ENCODE results near the gene EHD2. TPM values are rescaled to one million over a fixed set of nuclear protein-coding genes. Genes with fewer than 3 reads are reported as not detected.
A peak's percentile ranks its signal among the peaks of the same experiment; 100 is the strongest.

EHD2 gene
- total RNA-seq, 1 donor from 2014 or later = 0.49 TPM

DNA sequence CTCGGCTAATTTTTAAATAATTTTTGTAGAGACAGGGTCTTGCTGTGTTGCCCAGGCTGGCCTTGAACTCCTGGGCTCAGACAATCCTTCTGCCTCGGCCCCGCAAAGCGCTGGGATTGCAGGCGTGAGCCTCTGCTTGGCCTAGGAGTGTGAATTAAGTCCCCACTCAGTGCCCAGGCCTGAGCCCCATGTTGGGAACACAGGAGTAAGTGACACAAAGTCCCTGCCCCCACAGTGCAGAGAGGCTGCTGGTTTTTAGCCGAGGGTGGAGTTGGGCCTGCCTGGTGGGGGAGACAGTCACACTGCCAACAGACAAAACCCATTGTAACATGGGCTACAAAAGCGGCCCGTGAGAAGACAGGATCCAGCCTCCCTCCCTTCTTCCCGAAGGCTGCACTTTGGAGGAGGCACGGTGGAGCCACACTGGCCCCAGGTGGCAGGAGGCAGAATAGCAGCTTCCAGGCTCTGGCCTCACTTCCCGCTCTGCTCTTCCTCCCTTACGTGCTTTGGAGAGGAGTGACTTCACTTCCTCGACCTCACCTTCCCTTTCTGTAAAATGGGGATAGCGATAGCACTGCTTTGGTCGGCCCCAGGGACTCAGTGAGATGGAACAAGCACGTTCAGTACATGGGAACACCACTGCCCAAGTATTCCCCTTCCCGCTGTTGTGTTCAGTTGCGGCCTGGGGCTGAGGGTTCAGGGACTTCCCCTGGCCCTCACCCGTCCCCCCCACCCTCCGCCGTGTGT lies 15.2 kb upstream of the EHD2 start:
- H3K4me1 Mint-ChIP-seq = no peaks in the 10 kb centered on the region
- peaks cover 15% of the 10 kb centered on the region for H3K36me3 Mint-ChIP-seq (ENCODE audit: low read depth)
- intact Hi-C loops (cut with micrococcal nuclease) = loop anchor here (1.0 to 5.0 kb wide), 2 partner anchors 96 to 262 kb away; no protein-coding TSS in a partner anchor
- no peaks in the 10 kb centered on the region for H3K9me3 Mint-ChIP-seq
- no peak overlapping the region for H3K4me3 Mint-ChIP-seq
- DNase-seq = peak; percentile 87
- no peaks in the 10 kb centered on the region for H3K27me3 Mint-ChIP-seq
- H3K27ac Mint-ChIP-seq = no peak overlapping the region

DNA sequence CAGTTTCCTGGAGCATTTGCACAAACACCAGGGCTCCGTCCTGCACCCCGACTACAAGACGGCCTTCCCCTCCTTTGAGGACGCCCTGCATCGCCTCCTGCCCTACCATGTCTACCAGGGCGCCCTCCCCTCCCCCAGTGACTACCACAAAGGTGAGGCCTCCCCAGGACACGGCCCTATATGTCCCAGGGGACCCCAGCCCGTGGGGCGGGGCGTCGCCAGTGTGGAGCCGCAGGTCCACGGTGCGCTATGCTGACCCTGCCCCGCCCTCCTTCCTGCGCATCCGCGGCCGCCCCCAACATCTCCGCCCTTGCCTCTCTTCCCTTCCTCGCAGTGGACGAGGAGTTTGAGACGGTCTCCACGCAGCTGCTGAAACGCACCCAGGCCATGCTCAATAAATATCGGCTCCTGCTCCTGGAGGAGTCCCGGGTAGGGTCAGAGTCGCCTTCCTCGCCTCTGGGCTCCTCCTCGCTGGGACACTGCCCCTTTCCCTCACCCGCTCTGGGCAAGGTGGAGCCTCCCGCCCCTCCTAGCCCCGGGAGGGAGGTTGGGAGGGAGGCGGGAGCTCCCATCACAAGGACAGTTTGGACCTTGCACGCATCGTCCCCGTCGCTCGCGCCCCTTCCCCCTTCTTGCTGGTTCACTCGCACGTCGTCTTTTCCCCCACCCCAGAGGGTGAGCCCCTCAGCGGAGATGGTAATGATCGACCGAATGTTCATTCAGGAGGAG lies 14.4 kb upstream of the EHD2 start:
- Mint-ChIP-seq H3K27me3 (no peaks in the 10 kb centered on the region), H3K27ac (no peak overlapping the region), H3K36me3 (ENCODE audit: low read depth) (peaks cover 14% of the 10 kb centered on the region), H3K9me3 (no peaks in the 10 kb centered on the region), H3K4me1 (no peaks in the 10 kb centered on the region), H3K4me3 (no peak overlapping the region)
- DNase-seq = no peak
- intact Hi-C loops (cut with micrococcal nuclease) = loop anchor here (1.0 to 5.0 kb wide), 2 partner anchors 96 to 262 kb away; no protein-coding TSS in a partner anchor

DNA sequence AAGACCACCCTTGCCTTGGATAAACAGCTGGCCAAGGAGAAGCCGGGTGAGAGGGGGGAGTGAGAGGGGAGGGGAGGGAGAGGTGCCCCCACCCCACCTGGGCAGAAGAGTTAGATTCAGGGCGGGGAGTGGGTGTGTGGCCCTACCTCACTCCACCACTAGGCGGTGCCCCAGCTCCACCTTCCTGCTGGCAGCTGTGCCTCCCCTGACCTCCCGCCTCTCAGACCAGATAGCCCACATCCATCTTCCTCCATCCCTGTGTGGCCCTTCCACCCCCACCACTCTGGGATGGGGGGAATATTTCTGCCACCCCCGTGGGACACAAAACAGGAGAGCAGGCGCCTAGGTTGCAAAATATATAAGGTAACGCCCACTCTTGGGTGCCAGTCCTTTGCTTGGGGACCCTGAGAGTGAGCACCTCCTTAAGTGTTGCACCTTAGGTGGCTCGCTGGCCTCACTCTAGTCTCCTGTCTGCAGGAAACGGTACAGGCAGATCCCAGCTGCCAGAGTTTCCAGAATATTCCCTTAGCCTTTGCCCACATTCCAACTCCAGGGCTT lies 13.8 kb upstream of the EHD2 start:
- Mint-ChIP-seq H3K36me3 (ENCODE audit: low read depth) (peaks cover 17% of the 10 kb centered on the region), H3K4me1 (no peaks in the 10 kb centered on the region), H3K27ac (no peak overlapping the region), H3K4me3 (no peak overlapping the region), H3K9me3 (no peaks in the 10 kb centered on the region), H3K27me3 (no peaks in the 10 kb centered on the region)
- peak; percentile 86 for DNase-seq
- intact Hi-C loops (cut with micrococcal nuclease) = loop anchor here (5.0 kb wide), 1 partner anchor 97 kb away; no protein-coding TSS in a partner anchor

- Mint-ChIP-seq H3K36me3 (ENCODE audit: low read depth) (peaks cover 12% of the 10 kb centered on the region), H3K27ac (no peak overlapping the region), H3K4me3 (no peak overlapping the region), H3K4me1 (no peaks in the 10 kb centered on the region), H3K27me3 (no peaks in the 10 kb centered on the region), H3K9me3 (no peaks in the 10 kb centered on the region)
- intact Hi-C loops (cut with micrococcal nuclease) = loop anchor here (10.0 kb wide), 1 partner anchor 406 kb away; no protein-coding TSS in a partner anchor
- DNase-seq = no peak
Observed at GRCh38 chr19:47700934-47701716, 12.1 kb upstream of the EHD2 start.

DNA sequence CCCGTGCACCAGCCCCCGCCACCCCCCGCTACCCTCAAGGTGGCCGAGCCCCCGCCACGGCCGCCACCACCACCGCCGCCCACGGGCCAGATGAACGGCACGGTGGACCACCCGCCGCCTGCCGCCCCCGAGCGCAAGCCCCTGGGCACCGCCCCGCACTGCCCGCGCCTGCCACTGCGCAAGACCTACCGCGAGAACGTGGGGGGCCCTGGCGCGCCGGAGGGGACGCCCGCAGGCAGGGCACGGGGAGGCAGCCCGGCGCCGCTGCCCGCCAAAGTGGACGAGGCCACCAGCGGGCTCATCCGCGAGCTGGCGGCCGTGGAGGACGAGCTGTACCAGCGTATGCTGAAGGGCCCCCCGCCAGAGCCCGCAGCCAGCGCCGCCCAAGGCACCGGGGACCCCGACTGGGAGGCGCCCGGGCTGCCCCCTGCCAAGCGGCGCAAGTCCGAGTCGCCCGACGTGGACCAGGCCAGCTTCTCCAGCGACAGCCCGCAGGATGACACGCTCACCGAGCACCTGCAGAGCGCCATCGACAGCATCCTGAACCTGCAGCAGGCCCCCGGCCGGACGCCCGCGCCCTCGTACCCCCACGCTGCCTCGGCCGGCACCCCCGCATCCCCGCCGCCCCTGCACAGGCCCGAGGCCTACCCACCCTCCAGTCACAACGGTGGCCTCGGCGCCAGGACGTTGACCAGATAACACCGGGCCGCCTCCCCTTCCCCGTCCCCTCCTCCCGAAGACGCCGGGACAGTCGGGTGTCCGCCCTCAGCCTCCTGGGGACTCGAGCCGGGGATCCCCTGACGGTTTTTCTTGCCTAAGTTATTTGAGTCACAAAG lies 11.3 kb upstream of the EHD2 start:
- H3K36me3 Mint-ChIP-seq (ENCODE audit: low read depth) = peaks cover 12% of the 10 kb centered on the region
- DNase-seq = no peak
- no peaks in the 10 kb centered on the region for H3K9me3 Mint-ChIP-seq
- H3K4me1 Mint-ChIP-seq = peaks cover 2% of the 10 kb centered on the region
- no peaks in the 10 kb centered on the region for H3K27me3 Mint-ChIP-seq
- H3K4me3 Mint-ChIP-seq = no peak overlapping the region
- no peak overlapping the region for H3K27ac Mint-ChIP-seq
- intact Hi-C loops (cut with micrococcal nuclease) = loop anchor here (10.0 kb wide), 1 partner anchor 407 kb away; no protein-coding TSS in a partner anchor

DNA sequence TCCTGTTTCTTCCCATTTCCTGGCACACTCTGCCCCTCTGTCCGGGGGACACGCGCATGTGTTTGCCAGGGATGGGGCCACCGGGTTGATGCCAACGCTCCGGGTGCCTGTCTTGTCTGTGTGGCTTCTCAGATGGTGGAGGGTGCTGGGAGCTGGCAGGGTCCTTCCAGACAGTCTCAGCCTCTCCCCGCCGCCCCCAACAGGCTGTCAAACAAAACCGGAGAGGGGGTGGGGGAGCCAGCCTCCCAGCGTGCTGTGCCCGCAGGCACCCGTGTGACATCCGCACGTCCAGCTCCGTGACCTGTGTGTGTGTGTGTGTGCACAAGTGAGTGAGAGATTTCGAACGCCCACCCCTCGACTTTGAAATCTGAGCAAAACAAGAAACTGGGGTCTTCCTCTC lies 10.6 kb upstream of the EHD2 start:
- Mint-ChIP-seq H3K27me3 (no peaks in the 10 kb centered on the region), H3K27ac (no peak overlapping the region), H3K4me3 (no peak overlapping the region), H3K4me1 (peaks cover 7% of the 10 kb centered on the region), H3K9me3 (no peaks in the 10 kb centered on the region), H3K36me3 (ENCODE audit: low read depth) (peaks cover 12% of the 10 kb centered on the region)
- intact Hi-C loops (cut with micrococcal nuclease) = loop anchor here (10.0 kb wide), 1 partner anchor 408 kb away; no protein-coding TSS in a partner anchor
- no peak for DNase-seq

GRCh38 chr19:47703301-47703700 lies 9.9 kb upstream of the EHD2 start:
- DNase-seq = no peak
- Mint-ChIP-seq H3K36me3 (ENCODE audit: low read depth) (peaks cover 12% of the 10 kb centered on the region), H3K27me3 (no peaks in the 10 kb centered on the region), H3K27ac (no peak overlapping the region), H3K9me3 (no peaks in the 10 kb centered on the region), H3K4me1 (peaks cover 7% of the 10 kb centered on the region), H3K4me3 (no peak overlapping the region)
- intact Hi-C loops (cut with micrococcal nuclease) = loop anchor here (10.0 kb wide), 1 partner anchor 408 kb away; no protein-coding TSS in a partner anchor

DNA sequence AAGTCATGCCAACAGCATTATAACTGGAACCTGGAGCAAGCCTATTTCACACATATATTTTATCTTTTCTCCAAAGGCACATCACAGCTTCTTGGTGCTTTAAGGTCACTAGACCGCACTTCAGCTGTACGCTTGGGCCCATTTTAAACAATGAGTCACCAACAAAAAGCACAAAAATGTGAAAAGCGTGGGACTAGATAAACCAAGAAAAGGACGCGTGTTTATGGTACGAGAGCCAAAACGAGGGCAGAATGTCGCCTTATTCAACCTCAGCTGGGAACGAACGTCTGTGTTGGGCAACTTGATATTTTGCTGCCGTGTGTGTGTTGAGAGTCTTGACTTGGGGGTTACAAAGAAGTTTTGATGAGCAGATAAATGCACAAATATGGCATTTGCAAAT lies 9.2 kb upstream of the EHD2 start:
- H3K9me3 Mint-ChIP-seq = no peaks in the 10 kb centered on the region
- DNase-seq = no peak
- H3K4me3 Mint-ChIP-seq = no peak overlapping the region
- H3K27ac Mint-ChIP-seq = no peak overlapping the region
- intact Hi-C loops (cut with micrococcal nuclease) = loop anchor here (10.0 kb wide), 1 partner anchor 409 kb away; no protein-coding TSS in a partner anchor
- H3K27me3 Mint-ChIP-seq = no peaks in the 10 kb centered on the region
- peaks cover 7% of the 10 kb centered on the region for H3K4me1 Mint-ChIP-seq
- peaks cover 11% of the 10 kb centered on the region for H3K36me3 Mint-ChIP-seq (ENCODE audit: low read depth)

DNA sequence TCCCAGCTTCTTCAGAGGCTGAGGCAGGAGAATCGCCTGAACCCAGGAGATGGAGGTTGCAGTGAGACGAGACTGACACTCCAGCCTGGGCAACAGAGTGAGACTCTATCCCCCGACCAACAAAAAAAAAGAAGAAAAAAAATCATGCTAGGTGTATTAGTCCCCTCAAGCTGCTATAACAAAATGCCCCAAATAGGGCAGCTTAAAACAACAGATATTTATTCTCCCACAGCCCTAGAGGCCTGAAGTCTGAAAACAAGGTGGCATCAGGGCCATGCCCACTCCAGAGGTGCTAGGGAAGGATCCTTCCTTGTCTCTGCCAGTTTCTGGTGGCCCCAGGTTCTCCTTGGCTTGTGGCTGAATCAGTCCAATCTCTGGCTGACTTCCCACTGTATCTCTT lies 8.6 kb upstream of the EHD2 start:
- DNase-seq = no peak
- no peak overlapping the region for H3K27ac Mint-ChIP-seq
- H3K4me3 Mint-ChIP-seq = no peak overlapping the region
- no peaks in the 10 kb centered on the region for H3K27me3 Mint-ChIP-seq
- peaks cover 10% of the 10 kb centered on the region for H3K36me3 Mint-ChIP-seq (ENCODE audit: low read depth)
- H3K4me1 Mint-ChIP-seq = peaks cover 7% of the 10 kb centered on the region
- intact Hi-C loops (cut with micrococcal nuclease) = loop anchor here (10.0 kb wide), 1 partner anchor 410 kb away; no protein-coding TSS in a partner anchor
- H3K9me3 Mint-ChIP-seq = no peaks in the 10 kb centered on the region

DNA sequence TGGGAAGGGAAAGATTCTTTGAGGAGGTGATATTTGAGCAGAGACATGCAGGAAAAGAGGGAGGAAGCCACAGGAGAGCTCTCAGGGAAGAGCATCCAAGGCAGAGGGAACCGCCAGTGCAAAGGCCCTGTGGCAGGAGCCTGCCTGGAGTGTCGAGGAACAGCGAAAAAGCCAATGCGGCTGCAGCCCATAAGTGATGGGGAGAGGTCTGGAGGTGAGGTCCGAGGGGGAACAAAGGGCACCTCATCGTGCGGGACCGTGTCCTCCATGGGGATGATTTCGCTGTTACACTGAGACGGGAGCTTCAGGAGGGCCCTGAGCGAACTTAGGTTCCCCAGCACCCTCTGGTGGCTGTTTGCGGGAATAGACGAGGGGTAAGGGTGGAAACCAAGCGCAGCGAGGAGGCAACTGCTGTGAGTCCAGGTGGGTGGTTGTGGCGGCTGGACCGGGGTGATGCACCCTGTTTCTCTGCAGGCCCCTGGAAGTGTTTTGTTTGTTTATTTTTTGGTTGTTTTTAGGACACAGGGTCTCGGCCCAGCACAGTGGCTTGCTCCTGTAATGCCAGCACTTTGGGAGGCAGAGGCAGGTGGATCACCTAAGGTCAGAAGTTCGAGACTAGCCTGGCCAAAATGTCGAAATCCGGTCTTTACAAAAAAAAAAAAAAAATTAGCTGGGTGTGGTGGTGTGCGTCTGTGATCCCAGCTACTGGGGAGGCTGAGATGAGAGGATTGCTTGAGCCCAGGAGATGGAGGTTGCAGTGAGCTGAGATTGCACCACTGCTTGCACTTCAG lies 5.9 kb upstream of the EHD2 start:
- Mint-ChIP-seq H3K9me3 (no peaks in the 10 kb centered on the region), H3K36me3 (ENCODE audit: low read depth) (peaks cover 10% of the 10 kb centered on the region), H3K27me3 (peaks cover 5% of the 10 kb centered on the region), H3K27ac (no peak overlapping the region), H3K4me3 (no peak overlapping the region), H3K4me1 (peaks cover 7% of the 10 kb centered on the region)
- intact Hi-C loops (cut with micrococcal nuclease) = loop anchor here (1.0 to 10.0 kb wide), 2 partner anchors 271 to 413 kb away; no protein-coding TSS in a partner anchor
- DNase-seq = peak; percentile 92

DNA sequence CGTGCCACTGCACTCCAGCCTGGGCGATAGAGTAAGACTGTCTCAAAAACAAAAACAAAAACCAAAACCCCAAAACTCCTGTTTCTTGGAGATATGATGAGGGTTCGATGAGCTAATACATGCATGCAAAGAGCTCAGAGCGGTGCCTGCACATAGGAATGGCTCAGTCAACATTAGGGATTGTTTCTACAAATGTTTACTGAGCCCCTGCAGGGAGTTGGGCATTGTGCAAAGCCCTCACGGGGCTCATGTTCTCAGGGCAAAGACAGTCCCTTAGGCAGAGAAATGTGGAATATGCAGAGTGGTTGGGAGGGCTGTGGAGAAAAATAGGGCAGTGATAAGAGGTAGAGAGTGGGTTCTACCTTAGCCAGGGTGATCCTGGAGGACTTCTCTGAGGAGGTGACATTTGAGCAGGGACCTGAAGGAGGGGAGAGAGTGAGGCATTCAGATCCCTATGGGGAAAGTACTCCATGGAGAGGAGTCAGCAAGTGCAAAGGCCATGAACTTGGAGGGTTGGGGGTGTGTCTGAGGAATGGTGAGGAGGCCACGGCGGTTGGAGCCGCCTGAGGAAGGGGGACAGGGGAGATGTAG lies 1.5 kb upstream of the EHD2 start:
- intact Hi-C loops (cut with micrococcal nuclease) = no loop called here
- Mint-ChIP-seq H3K27ac (no peak overlapping the region), H3K4me3 (peak overlapping the region; percentile 15), H3K36me3 (ENCODE audit: low read depth) (no peaks in the 10 kb centered on the region), H3K27me3 (peaks cover 23% of the 10 kb centered on the region), H3K9me3 (no peaks in the 10 kb centered on the region), H3K4me1 (peaks cover 9% of the 10 kb centered on the region)
- no peak for DNase-seq

GRCh38 chr19:47714339-47714738 lies 1.1 kb downstream of the EHD2 start:
- Mint-ChIP-seq H3K9me3 (no peaks in the 10 kb centered on the region), H3K4me1 (peaks cover 2% of the 10 kb centered on the region), H3K4me3 (peak overlapping the region; percentile 34), H3K27ac (no peak overlapping the region), H3K36me3 (ENCODE audit: low read depth) (no peaks in the 10 kb centered on the region), H3K27me3 (peaks cover 23% of the 10 kb centered on the region)
- DNase-seq = no peak
- intact Hi-C loops (cut with micrococcal nuclease) = no loop called here
